Measurements from ENCODE around the gene MECP2. TPM values are rescaled to one million over a fixed set of nuclear protein-coding genes. Genes with fewer than 3 reads are reported as not detected.

MECP2 gene
- total RNA-seq, 1 donor from 2014 or later = 26.7 TPM

DNA sequence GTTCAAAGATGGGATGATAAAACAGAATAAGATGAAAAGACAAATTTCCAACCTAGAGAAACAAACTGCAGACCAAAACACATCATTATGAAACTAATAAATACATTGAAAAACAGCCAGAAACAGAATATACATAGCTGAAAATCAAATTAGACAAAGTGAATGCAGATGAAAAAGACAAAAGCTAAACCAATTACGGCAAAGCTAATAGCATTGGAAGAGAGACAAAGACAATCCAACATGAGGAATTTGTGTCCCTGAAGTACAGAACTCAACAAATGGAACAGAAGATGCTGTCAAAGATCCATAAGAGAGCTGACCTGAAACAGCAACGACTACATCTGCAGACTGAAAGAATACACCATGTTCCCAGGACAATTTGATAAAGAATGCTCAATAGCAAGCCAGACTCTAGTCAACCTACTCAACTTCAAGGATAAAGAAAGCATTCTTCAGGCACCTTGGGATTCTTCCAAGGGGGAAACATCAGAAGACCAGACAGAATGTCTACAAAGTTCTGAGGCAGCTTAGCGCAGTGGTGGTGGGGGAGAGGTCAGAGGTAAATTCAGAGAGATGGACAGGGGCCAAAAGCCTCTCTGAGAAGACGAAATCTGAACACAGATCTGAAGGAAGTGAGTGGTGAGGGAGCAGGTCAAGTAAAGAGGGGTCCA is 50.4 kb downstream of the MECP2 start:
- Histone ChIP-seq H3K27ac (no peak overlapping the region), H3K9ac (no peak overlapping the region), H3K27me3 (no peaks in the 10 kb centered on the region), H3K9me3 (ENCODE audit: low read depth) (no peaks in the 10 kb centered on the region), H2AFZ (replicated peaks) (no peak overlapping the region), H4K20me1 (ENCODE audit: low read depth) (peaks cover 67% of the 10 kb centered on the region), H3K4me2 (peak overlapping the region; percentile 55), H3K36me3 (no peaks in the 10 kb centered on the region), H3K4me1 (peaks cover 16% of the 10 kb centered on the region), H3F3A (ENCODE audit: low read depth) (peaks cover 16% of the 10 kb centered on the region), H3K79me2 (ENCODE audit: low read depth) (peaks cover 54% of the 10 kb centered on the region), H3K4me3 (no peak overlapping the region)
- Mint-ChIP-seq H3K4me1 (peaks cover 19% of the 10 kb centered on the region), H3K36me3 (peaks cover 12% of the 10 kb centered on the region), H3K27me3 (ENCODE audit: insufficient read depth, low read depth) (no peaks in the 10 kb centered on the region), H3K9me3 (peaks cover 15% of the 10 kb centered on the region), H3K4me3 (no peak overlapping the region), H3K27ac (no peak overlapping the region)
- DNase-seq (ENCODE audit: low spot score) = no peak
- TF ChIP-seq, protein P1, sequence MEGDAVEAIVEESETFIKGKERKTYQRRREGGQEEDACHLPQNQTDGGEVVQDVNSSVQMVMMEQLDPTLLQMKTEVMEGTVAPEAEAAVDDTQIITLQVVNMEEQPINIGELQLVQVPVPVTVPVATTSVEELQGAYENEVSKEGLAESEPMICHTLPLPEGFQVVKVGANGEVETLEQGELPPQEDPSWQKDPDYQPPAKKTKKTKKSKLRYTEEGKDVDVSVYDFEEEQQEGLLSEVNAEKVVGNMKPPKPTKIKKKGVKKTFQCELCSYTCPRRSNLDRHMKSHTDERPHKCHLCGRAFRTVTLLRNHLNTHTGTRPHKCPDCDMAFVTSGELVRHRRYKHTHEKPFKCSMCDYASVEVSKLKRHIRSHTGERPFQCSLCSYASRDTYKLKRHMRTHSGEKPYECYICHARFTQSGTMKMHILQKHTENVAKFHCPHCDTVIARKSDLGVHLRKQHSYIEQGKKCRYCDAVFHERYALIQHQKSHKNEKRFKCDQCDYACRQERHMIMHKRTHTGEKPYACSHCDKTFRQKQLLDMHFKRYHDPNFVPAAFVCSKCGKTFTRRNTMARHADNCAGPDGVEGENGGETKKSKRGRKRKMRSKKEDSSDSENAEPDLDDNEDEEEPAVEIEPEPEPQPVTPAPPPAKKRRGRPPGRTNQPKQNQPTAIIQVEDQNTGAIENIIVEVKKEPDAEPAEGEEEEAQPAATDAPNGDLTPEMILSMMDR (IDR thresholded peaks at IDR 0.05) = no peak
- no peak for TF ChIP-seq EZH2phosphoT487 (IDR thresholded peaks at IDR 0.05)
- no peak for TF ChIP-seq EZH2 (IDR thresholded peaks at IDR 0.05)

DNA sequence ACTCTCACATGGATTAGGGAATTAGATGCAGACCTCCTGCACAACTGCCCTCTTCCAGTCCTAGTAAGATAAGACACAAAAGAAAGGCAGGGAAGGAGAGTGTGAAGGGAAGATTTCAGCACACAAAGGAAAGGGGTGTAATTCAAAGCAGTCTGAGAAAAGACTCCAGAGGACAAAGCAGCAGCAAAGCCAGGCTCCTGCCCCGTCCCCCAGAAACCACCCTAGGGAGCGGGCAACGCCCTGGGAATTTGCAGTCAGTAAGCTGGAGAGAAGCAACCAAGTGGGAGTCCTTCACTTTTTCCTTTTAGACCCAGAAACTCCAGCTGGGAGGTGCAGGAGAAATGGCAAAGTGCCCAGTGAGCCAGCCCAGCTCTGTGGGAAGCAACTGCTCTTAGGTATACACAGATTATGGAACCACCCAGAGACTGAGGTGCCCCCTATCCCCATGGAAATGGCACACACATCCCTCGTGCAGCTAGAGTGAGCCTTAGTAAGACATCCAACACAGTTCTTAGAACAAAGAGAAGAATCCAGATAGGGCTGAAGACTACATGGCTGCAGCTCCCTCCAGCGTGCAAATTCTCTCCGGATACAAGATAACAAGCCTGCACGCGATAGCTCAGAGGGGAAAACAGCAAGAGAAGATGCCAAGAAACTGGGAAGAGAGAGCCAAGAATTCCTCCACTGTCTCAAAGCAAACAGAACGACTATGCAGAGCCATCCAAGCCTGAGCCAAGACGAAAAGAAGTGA is 51.3 kb downstream of the MECP2 start:
- H3K4me2 ChIP-seq = peak overlapping the region; percentile 55
- peak overlapping the region; percentile 84 for H3K27ac Mint-ChIP-seq
- DNase-seq (ENCODE audit: low spot score) = peak; percentile 61
- H3K36me3 ChIP-seq = no peaks in the 10 kb centered on the region
- H3K79me2 ChIP-seq (ENCODE audit: low read depth) = peaks cover 61% of the 10 kb centered on the region
- no peak overlapping the region for H3K9ac ChIP-seq
- H3K27ac ChIP-seq = peak overlapping the region; percentile 71
- no peak overlapping the region for H2AFZ ChIP-seq (replicated peaks)
- no peak overlapping the region for H3K4me3 Mint-ChIP-seq
- H3K36me3 Mint-ChIP-seq = peaks cover 12% of the 10 kb centered on the region
- peaks cover 67% of the 10 kb centered on the region for H4K20me1 ChIP-seq (ENCODE audit: low read depth)
- H3K27me3 Mint-ChIP-seq (ENCODE audit: insufficient read depth, low read depth) = no peaks in the 10 kb centered on the region
- H3K9me3 ChIP-seq (ENCODE audit: low read depth) = no peaks in the 10 kb centered on the region
- H3K27me3 ChIP-seq = no peaks in the 10 kb centered on the region
- peaks cover 25% of the 10 kb centered on the region for H3K4me1 Mint-ChIP-seq
- peak overlapping the region; percentile 16 for H3K4me3 ChIP-seq
- peaks cover 16% of the 10 kb centered on the region for H3K4me1 ChIP-seq
- TF ChIP-seq EZH2 (IDR thresholded peaks at IDR 0.05) (no peak), EZH2phosphoT487 (IDR thresholded peaks at IDR 0.05) (no peak)
- TF ChIP-seq, protein P1 (IDR thresholded peaks at IDR 0.05) = no peak
- peaks cover 12% of the 10 kb centered on the region for H3K9me3 Mint-ChIP-seq
- peaks cover 16% of the 10 kb centered on the region for H3F3A ChIP-seq (ENCODE audit: low read depth)

DNA sequence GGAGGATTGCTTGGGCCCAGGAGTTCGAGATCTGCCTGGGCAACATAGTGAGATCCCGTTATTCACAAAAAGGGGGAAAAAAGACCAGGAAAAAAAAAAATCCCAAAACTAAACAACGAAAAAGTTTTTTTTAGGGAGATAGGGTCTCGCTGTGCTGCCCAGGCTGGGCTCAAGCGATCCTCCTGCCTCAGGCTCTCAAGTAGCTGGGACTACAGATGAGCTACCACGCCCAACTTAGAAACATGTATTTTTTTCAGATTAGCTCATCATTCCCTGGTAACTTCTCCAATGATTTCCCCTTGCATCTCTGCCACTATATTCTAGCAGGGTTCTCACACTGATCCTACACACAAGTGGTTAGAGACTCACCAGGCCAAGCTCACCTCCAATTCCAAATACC is 53.4 kb downstream of the MECP2 start:
- Histone ChIP-seq H3K4me2 (no peak overlapping the region), H3K4me3 (no peak overlapping the region), H2AFZ (replicated peaks) (no peak overlapping the region), H3K27me3 (no peaks in the 10 kb centered on the region), H3K36me3 (no peaks in the 10 kb centered on the region), H4K20me1 (ENCODE audit: low read depth) (peaks cover 55% of the 10 kb centered on the region), H3K4me1 (peaks cover 16% of the 10 kb centered on the region), H3F3A (ENCODE audit: low read depth) (peaks cover 16% of the 10 kb centered on the region), H3K79me2 (ENCODE audit: low read depth) (peaks cover 50% of the 10 kb centered on the region), H3K9ac (no peak overlapping the region), H3K27ac (no peak overlapping the region), H3K9me3 (ENCODE audit: low read depth) (no peaks in the 10 kb centered on the region)
- Mint-ChIP-seq H3K4me1 (peaks cover 25% of the 10 kb centered on the region), H3K27me3 (ENCODE audit: insufficient read depth, low read depth) (no peaks in the 10 kb centered on the region), H3K36me3 (peaks cover 13% of the 10 kb centered on the region), H3K4me3 (no peak overlapping the region), H3K27ac (no peak overlapping the region), H3K9me3 (peaks cover 15% of the 10 kb centered on the region)
- TF ChIP-seq EZH2 (IDR thresholded peaks at IDR 0.05) (no peak), EZH2phosphoT487 (IDR thresholded peaks at IDR 0.05) (no peak)
- TF ChIP-seq, protein P1 (IDR thresholded peaks at IDR 0.05) = no peak
- DNase-seq (ENCODE audit: low spot score) = no peak

Data from neural progenitor cell (in vitro differentiated cells).